NCI-H460 (cell line): ENCODE measurements around the gene FRS2. TPM values are rescaled to one million over a fixed set of nuclear protein-coding genes. Genes with fewer than 3 reads are reported as not detected.

Source experiments
- DNase-seq: peaks from one replicate; pipeline ENCODE4 v3.0.0-alpha.2; 2016; ENCODE audit warnings: low read depth; ENCODE audit errors: extremely low read depth
- total RNA-seq: library from RNA; depleted of rRNA; stranded (reverse); fragments of >200 nt; shearing (Covaris generic); gene quantifications from 2 replicates; pipeline ENCODE4 v1.2.3, GENCODE V29; 2014

Gene FRS2
- total RNA-seq, 1 experiment from 2014 or later: 26.5 TPM

- DNase-seq: no peak
Observed at GRCh38 chr12:69459477-69459876, 10.7 kb upstream of the FRS2 start.

GRCh38 chr12:69464428-69464827 lies 5.8 kb upstream of the FRS2 start:
- no peak for DNase-seq

- no peak for DNase-seq
Observed at GRCh38 chr12:69466867-69467266, 3.3 kb upstream of the FRS2 start.

GRCh38 chr12:69467366-69467765 lies 2.8 kb upstream of the FRS2 start:
- DNase-seq: no peak

- no peak for DNase-seq
Observed at GRCh38 chr12:69468237-69469026, 1.8 kb upstream of the FRS2 start.

GRCh38 chr12:69469854-69470188 lies 367 bp upstream of the FRS2 start:
- DNase-seq: no peak

GRCh38 chr12:69471076-69471430 lies 865 bp downstream of the FRS2 start:
- no peak for DNase-seq

- DNase-seq: no peak
Observed at GRCh38 chr12:69471667-69472385, 1.6 kb downstream of the FRS2 start.

GRCh38 chr12:69473262-69473661 lies 3.1 kb downstream of the FRS2 start:
- DNase-seq: no peak

GRCh38 chr12:69474456-69474855 lies 4.3 kb downstream of the FRS2 start:
- DNase-seq: no peak

GRCh38 chr12:69475237-69475975 lies 5.2 kb downstream of the FRS2 start:
- DNase-seq: no peak

GRCh38 chr12:69476276-69477017 lies 6.3 kb downstream of the FRS2 start:
- no peak for DNase-seq

- DNase-seq: no peak
Observed at GRCh38 chr12:69479675-69480074, 9.5 kb downstream of the FRS2 start.

GRCh38 chr12:69480698-69481097 lies 10.5 kb downstream of the FRS2 start:
- no peak for DNase-seq

- no peak for DNase-seq
Observed at GRCh38 chr12:69481133-69481532, 10.9 kb downstream of the FRS2 start.

- no peak for DNase-seq
Observed at GRCh38 chr12:69483700-69484099, 13.5 kb downstream of the FRS2 start.

GRCh38 chr12:69484428-69484827 lies 14.2 kb downstream of the FRS2 start:
- no peak for DNase-seq

- DNase-seq: no peak
Observed at GRCh38 chr12:69490920-69491643, 20.9 kb downstream of the FRS2 start.

- DNase-seq: no peak
Observed at GRCh38 chr12:69492739-69493138, 22.6 kb downstream of the FRS2 start.

- no peak for DNase-seq
Observed at GRCh38 chr12:69495071-69495470, 24.9 kb downstream of the FRS2 start.
